ENCODE results near the gene CTDNEP1.

CTDNEP1 gene

DNA sequence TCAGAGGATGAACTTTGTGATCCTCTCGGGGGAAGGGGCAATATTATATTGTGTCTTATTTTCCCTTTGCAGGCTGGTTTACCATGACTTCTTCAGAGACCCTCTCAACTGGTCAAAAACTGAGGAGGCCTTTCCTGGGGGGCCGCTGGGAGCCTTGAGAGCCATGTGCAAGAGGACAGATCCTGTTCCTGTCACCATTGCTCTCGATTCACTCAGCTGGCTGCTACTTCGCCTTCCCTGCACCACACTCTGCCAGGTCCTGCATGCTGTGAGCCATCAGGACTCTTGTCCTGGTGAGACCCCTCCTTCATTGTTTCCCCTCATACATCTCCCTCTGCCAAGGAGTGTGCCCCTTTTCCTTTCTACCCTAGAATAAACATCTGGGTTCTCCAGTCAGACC lies 3.0 kb upstream of the CTDNEP1 start:
- no peak for TF ChIP-seq EP300 (IDR thresholded peaks at IDR 0.05; ENCODE audit: borderline replicate concordance)

- TF ChIP-seq RAD21 (IDR thresholded peaks at IDR 0.05; ENCODE audit: low read depth) = no peak
- no peak for TF ChIP-seq TEAD4 (IDR thresholded peaks at IDR 0.05)
- TF ChIP-seq, protein P1, sequence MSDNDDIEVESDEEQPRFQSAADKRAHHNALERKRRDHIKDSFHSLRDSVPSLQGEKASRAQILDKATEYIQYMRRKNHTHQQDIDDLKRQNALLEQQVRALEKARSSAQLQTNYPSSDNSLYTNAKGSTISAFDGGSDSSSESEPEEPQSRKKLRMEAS (IDR thresholded peaks at IDR 0.05) = no peak
- no peak for TF ChIP-seq EP300 (IDR thresholded peaks at IDR 0.05; ENCODE audit: borderline replicate concordance)
- TF ChIP-seq CEBPB (IDR thresholded peaks at IDR 0.05) = no peak
- TF ChIP-seq, protein P2, sequence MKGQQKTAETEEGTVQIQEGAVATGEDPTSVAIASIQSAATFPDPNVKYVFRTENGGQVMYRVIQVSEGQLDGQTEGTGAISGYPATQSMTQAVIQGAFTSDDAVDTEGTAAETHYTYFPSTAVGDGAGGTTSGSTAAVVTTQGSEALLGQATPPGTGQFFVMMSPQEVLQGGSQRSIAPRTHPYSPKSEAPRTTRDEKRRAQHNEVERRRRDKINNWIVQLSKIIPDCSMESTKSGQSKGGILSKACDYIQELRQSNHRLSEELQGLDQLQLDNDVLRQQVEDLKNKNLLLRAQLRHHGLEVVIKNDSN (IDR thresholded peaks at IDR 0.05) = no peak
- TF ChIP-seq FOXM1 (IDR thresholded peaks at IDR 0.05; ENCODE audit: borderline replicate concordance, low read depth) = no peak
- TF ChIP-seq TCF12 (IDR thresholded peaks at IDR 0.05; ENCODE audit: low read depth) = no peak
- TF ChIP-seq REST (IDR thresholded peaks at IDR 0.05; ENCODE audit: low read depth) = no peak
- no peak for TF ChIP-seq TAF1 (IDR thresholded peaks at IDR 0.05; ENCODE audit: low read depth)
- no peak for TF ChIP-seq CREB1 (IDR thresholded peaks at IDR 0.05; ENCODE audit: low read depth)
- no peak for TF ChIP-seq NFIC (IDR thresholded peaks at IDR 0.05)
- no peak for TF ChIP-seq EGR1 (IDR thresholded peaks at IDR 0.05)
- no peak for TF ChIP-seq ZBTB7A (IDR thresholded peaks at IDR 0.05; ENCODE audit: low read depth)
- TF ChIP-seq YY1 (IDR thresholded peaks at IDR 0.05; ENCODE audit: low read depth) = no peak
Measured at GRCh38 chr17:7253082-7253481, 1.5 kb upstream of the CTDNEP1 start.

DNA sequence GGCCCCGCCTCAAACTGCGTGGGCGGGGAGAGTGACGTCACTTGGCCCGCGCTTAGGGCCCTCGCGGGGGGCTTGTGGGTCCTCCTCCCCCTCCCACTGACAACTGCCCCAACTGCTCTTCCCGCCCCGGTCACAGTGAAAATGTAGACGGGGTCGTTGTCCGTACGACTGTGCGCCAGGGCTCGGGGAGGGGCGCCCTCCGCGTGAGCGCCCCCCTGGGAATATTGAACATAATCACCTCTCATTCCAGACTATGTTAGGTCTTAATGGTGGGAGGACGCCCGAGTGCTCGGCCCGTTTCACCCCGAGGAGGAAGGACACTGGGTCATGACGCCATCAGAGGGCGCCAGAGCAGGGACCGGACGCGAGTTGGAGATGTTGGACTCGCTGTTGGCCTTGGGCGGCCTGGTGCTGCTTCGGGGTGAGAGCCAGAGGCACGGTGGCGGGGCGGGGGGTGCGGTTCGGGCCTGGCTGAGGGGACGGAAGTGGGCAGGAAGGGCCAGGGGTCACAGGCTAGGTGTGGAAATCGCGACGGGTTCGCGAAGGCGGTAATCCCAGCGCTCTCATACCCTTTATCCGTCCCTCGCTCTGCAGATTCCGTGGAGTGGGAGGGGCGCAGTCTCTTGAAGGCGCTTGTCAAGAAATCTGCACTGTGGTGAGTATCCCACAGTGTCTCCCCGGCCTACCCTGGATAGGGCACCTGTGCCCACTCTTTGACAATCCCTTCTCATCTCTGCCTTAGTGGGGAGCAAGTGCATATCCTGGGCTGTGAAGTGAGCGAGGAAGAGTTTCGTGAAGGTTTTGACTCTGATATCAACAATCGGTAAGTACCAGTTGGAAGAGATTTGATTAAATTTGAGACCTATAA lies 876 bp upstream of the CTDNEP1 start, which contains the start of gene ELP5:
Gene ELP5 (plus strand): TSS at position 40 of the 868 bp plus-strand sequence. CDS start 336 bp downstream, at position 376.
- TF ChIP-seq YY1 (IDR thresholded peaks at IDR 0.05; ENCODE audit: low read depth) (peak; percentile 59; the same call in 1 of the 2 replicates), NFIC (IDR thresholded peaks at IDR 0.05) (peak; percentile 58), ZBTB7A (IDR thresholded peaks at IDR 0.05; ENCODE audit: low read depth) (peak; percentile 98), TCF12 (IDR thresholded peaks at IDR 0.05; ENCODE audit: low read depth) (peak; percentile 57; the same call in 1 of the 2 replicates), RAD21 (IDR thresholded peaks at IDR 0.05; ENCODE audit: low read depth) (peak; percentile 31; the same call in 1 of the 2 replicates), TAF1 (IDR thresholded peaks at IDR 0.05; ENCODE audit: low read depth) (peak; percentile 55), CREB1 (IDR thresholded peaks at IDR 0.05; ENCODE audit: low read depth) (peak; percentile 91), REST (IDR thresholded peaks at IDR 0.05; ENCODE audit: low read depth) (no peak), FOXM1 (IDR thresholded peaks at IDR 0.05; ENCODE audit: borderline replicate concordance, low read depth) (no peak), TEAD4 (IDR thresholded peaks at IDR 0.05) (no peak; the same call in 1 of the 2 replicates), EP300 (IDR thresholded peaks at IDR 0.05; ENCODE audit: borderline replicate concordance) (0 out of 2 replicates have a peak, but pooled peaks have one; percentile 27), EGR1 (IDR thresholded peaks at IDR 0.05) (peak; percentile 97), CEBPB (IDR thresholded peaks at IDR 0.05) (no peak)
- TF ChIP-seq, protein P2 (IDR thresholded peaks at IDR 0.05) = no peak; the same call in 1 of the 2 replicates
- TF ChIP-seq, protein P1 (IDR thresholded peaks at IDR 0.05) = no peak; the same call in none of the 2 replicates

DNA sequence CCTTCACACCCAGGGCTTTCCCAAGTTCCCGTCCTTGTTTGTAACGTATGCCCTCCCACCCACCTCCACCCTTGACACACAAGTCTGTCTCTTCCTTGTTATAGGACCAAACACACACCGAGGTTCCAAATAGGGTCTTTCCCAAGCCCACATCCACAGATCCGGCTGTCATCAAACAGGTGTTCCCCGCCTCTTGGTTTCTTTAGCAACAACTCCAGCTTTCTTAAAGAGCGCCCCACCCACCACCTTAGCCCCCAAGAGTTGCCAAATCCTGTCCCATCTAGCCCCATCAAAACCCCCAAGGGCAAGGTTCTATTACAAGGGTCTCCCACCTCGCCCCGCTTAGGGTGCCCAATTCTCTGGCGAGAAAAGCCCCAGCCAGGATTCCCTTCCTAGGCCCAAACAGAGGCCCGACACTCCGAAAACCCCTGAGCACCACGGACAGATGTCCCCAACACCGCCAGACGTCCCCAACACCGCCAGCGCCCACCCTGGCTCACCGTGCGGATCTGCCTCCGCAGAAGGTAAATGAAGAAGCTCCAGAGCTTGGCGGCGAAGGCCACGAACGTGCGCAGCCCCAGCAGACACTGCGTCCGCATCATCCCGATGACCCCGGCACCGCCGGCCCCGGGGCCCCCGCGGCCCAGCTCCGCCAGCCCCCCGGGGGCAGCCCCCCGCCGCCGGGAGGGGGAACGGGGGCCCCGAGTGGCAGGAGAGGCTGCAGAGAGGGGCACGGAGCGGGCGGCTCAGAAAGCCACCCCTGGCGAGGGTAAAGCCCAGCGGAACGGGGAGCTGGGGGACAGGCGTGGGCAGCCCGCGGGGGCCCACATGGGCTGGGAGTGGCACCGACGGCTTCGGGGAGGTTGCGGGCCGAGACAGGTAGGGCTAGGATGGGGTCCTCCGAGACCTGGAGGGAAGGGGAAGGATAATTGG lies 573 bp downstream of the CTDNEP1 start:
- TF ChIP-seq ZBTB7A (IDR thresholded peaks at IDR 0.05; ENCODE audit: low read depth) = 0 out of 2 replicates have a peak, but pooled peaks have one; percentile 21
- TF ChIP-seq, protein P1 (IDR thresholded peaks at IDR 0.05) = no peak
- no peak for TF ChIP-seq EGR1 (IDR thresholded peaks at IDR 0.05)

- TF ChIP-seq CREB1 (IDR thresholded peaks at IDR 0.05; ENCODE audit: low read depth) (no peak), CEBPB (IDR thresholded peaks at IDR 0.05) (no peak), TAF1 (IDR thresholded peaks at IDR 0.05; ENCODE audit: low read depth) (no peak), ZBTB7A (IDR thresholded peaks at IDR 0.05; ENCODE audit: low read depth) (no peak), EGR1 (IDR thresholded peaks at IDR 0.05) (no peak), TCF12 (IDR thresholded peaks at IDR 0.05; ENCODE audit: low read depth) (no peak), YY1 (IDR thresholded peaks at IDR 0.05; ENCODE audit: low read depth) (no peak), TEAD4 (IDR thresholded peaks at IDR 0.05) (no peak), EP300 (IDR thresholded peaks at IDR 0.05; ENCODE audit: borderline replicate concordance) (no peak), REST (IDR thresholded peaks at IDR 0.05; ENCODE audit: low read depth) (no peak), RAD21 (IDR thresholded peaks at IDR 0.05; ENCODE audit: low read depth) (no peak)
- TF ChIP-seq, protein P2 (IDR thresholded peaks at IDR 0.05) = no peak
- TF ChIP-seq, protein P1 (IDR thresholded peaks at IDR 0.05) = no peak
Measured at GRCh38 chr17:7249830-7250229, 1.7 kb downstream of the CTDNEP1 start.

All from Ishikawa (cell line).